Effector memory CD8-positive, alpha-beta T cell (primary cell): Measurements from ENCODE around the gene ACTL7B.
"Not testable (repeated sequence)": the region's sequence is repeated elsewhere in the genome, so short reads cannot be mapped to it uniquely, and the experiment has no call there.

Experiments used
- ATAC-seq: fragments of 150-1000 bp; cut with Tn5 transposase; replicated peaks from 2 replicates; pipeline ENCODE4 v1.10.0; 2021; ENCODE audit warnings: mild to moderate bottlenecking, moderate library complexity
- DNase-seq, 3 experiments: peaks; one replicate each; pipeline ENCODE4 v3.0.0; 2021
- H3K27ac Mint-ChIP-seq, 2 donors: one replicate each; pipeline ENCODE4 v1.8.0; 2022; ENCODE audit warnings: mild to moderate bottlenecking in 2 of 2, mixed read lengths in 2 of 2, moderate library complexity in 2 of 2
- H3K27me3 Mint-ChIP-seq, 2 donors: one replicate each; pipeline ENCODE4 v1.8.0; 2022; ENCODE audit warnings: mixed read lengths in 2 of 2
- H3K36me3 Mint-ChIP-seq: one replicate; pipeline ENCODE4 v1.8.0; 2022; ENCODE audit warnings: mild to moderate bottlenecking, moderate library complexity, mixed read lengths; ENCODE audit not compliant: insufficient read depth
- H3K4me1 Mint-ChIP-seq, 2 donors: one replicate each; pipeline ENCODE4 v1.8.0; 2022; ENCODE audit warnings: low read depth in 2 of 2, mixed read lengths in 2 of 2
- H3K4me3 Mint-ChIP-seq, 2 donors: one replicate each; pipeline ENCODE4 v1.8.0; 2022; ENCODE audit warnings: mild to moderate bottlenecking in 2 of 2, mixed read lengths in 2 of 2, moderate library complexity in 2 of 2
- H3K9me3 Mint-ChIP-seq, 2 donors: one replicate each; pipeline ENCODE4 v1.8.0; 2022; ENCODE audit warnings: mixed read lengths in 2 of 2

ACTL7B gene

GRCh38 chr9:108845947-108846346 lies 9.8 kb downstream of the ACTL7B start:
- no peak for DNase-seq
- peaks cover 0 to 10% of the 10 kb centered on the region in 2 donors for H3K27me3 Mint-ChIP-seq

GRCh38 chr9:108845507-108845906 lies 10.3 kb downstream of the ACTL7B start:
- no peak overlapping the region for H3K27ac Mint-ChIP-seq
- no peak for ATAC-seq
- no peaks in the 10 kb centered on the region for H3K9me3 Mint-ChIP-seq
- H3K27me3 Mint-ChIP-seq = peaks cover 0 to 9% of the 10 kb centered on the region in 2 donors
- no peak for DNase-seq
- no peak overlapping the region for H3K4me3 Mint-ChIP-seq
- peaks cover 1 to 4% of the 10 kb centered on the region in 2 donors for H3K4me1 Mint-ChIP-seq
- no peaks in the 10 kb centered on the region for H3K36me3 Mint-ChIP-seq

More at GRCh38 chr9:108845947-108846346, 9.8 kb downstream of the ACTL7B start:
- H3K9me3 Mint-ChIP-seq = no peaks in the 10 kb centered on the region
- no peaks in the 10 kb centered on the region for H3K36me3 Mint-ChIP-seq
- peaks cover 1 to 4% of the 10 kb centered on the region in 2 donors for H3K4me1 Mint-ChIP-seq
- H3K27ac Mint-ChIP-seq = no peak overlapping the region
- H3K4me3 Mint-ChIP-seq = no peak overlapping the region
- ATAC-seq = no peak

GRCh38 chr9:108844856-108845255 lies 10.9 kb downstream of the ACTL7B start:
- Mint-ChIP-seq H3K4me3 (no peak overlapping the region), H3K9me3 (no peaks in the 10 kb centered on the region), H3K27ac (no peak overlapping the region), H3K36me3 (no peaks in the 10 kb centered on the region), H3K27me3 (peaks cover 0 to 8% of the 10 kb centered on the region in 2 donors), H3K4me1 (peaks cover 1 to 4% of the 10 kb centered on the region in 2 donors)
- DNase-seq (no peak), ATAC-seq (no peak)

GRCh38 chr9:108844391-108844790 lies 11.4 kb downstream of the ACTL7B start:
- DNase-seq (no peak), ATAC-seq (no peak)
- Mint-ChIP-seq H3K4me3 (no peak overlapping the region), H3K4me1 (peaks cover 1 to 4% of the 10 kb centered on the region in 2 donors), H3K9me3 (no peaks in the 10 kb centered on the region), H3K36me3 (no peaks in the 10 kb centered on the region), H3K27ac (no peak overlapping the region), H3K27me3 (peaks cover 1 to 3% of the 10 kb centered on the region in 2 donors)

GRCh38 chr9:108842610-108843295 lies 13.0 kb downstream of the ACTL7B start:
- DNase-seq = no peak
- H3K4me3 Mint-ChIP-seq = peak overlapping the region; percentile 1 to 2

GRCh38 chr9:108839561-108839960 lies 16.2 kb downstream of the ACTL7B start:
- peaks cover 4 to 11% of the 10 kb centered on the region in 2 donors for H3K4me1 Mint-ChIP-seq
- ATAC-seq, H3K4me3 Mint-ChIP-seq, H3K36me3 Mint-ChIP-seq, H3K9me3 Mint-ChIP-seq, H3K27ac Mint-ChIP-seq, DNase-seq: not testable (repeated sequence)
- H3K27me3 Mint-ChIP-seq = peaks cover 7 to 19% of the 10 kb centered on the region in 2 donors

More at GRCh38 chr9:108842610-108843295, 13.0 kb downstream of the ACTL7B start:
- Mint-ChIP-seq H3K27ac (no peak overlapping the region), H3K36me3 (no peaks in the 10 kb centered on the region), H3K4me1 (peaks cover 1 to 4% of the 10 kb centered on the region in 2 donors), H3K9me3 (no peaks in the 10 kb centered on the region), H3K27me3 (peaks cover 7 to 8% of the 10 kb centered on the region in 2 donors)
- ATAC-seq = no peak

GRCh38 chr9:108838017-108838416 lies 17.8 kb downstream of the ACTL7B start:
- Mint-ChIP-seq H3K4me3 (no peak overlapping the region), H3K36me3 (no peaks in the 10 kb centered on the region)

GRCh38 chr9:108837530-108837929 lies 18.3 kb downstream of the ACTL7B start:
- peaks cover 0 to 9% of the 10 kb centered on the region in 2 donors for H3K4me1 Mint-ChIP-seq
- no peaks in the 10 kb centered on the region for H3K36me3 Mint-ChIP-seq
- no peaks in the 10 kb centered on the region for H3K9me3 Mint-ChIP-seq
- no peak for ATAC-seq
- DNase-seq = no peak
- no peak overlapping the region for H3K27ac Mint-ChIP-seq
- H3K27me3 Mint-ChIP-seq = peaks cover 7 to 19% of the 10 kb centered on the region in 2 donors
- H3K4me3 Mint-ChIP-seq = no peak overlapping the region

More at GRCh38 chr9:108838017-108838416, 17.8 kb downstream of the ACTL7B start:
- DNase-seq = no peak
- Mint-ChIP-seq H3K9me3 (no peaks in the 10 kb centered on the region), H3K27me3 (peaks cover 7 to 19% of the 10 kb centered on the region in 2 donors), H3K4me1 (peaks cover 3 to 11% of the 10 kb centered on the region in 2 donors), H3K27ac (no peak overlapping the region)
- ATAC-seq = no peak

GRCh38 chr9:108836781-108837180 lies 19.0 kb downstream of the ACTL7B start:
- Mint-ChIP-seq H3K4me1 (peaks cover 0 to 9% of the 10 kb centered on the region in 2 donors), H3K27me3 (peaks cover 7 to 19% of the 10 kb centered on the region in 2 donors), H3K27ac (no peak overlapping the region), H3K36me3 (no peaks in the 10 kb centered on the region), H3K9me3 (no peaks in the 10 kb centered on the region), H3K4me3 (no peak overlapping the region)
- ATAC-seq (no peak), DNase-seq (no peak)

GRCh38 chr9:108836319-108836718 lies 19.5 kb downstream of the ACTL7B start:
- H3K36me3 Mint-ChIP-seq = no peaks in the 10 kb centered on the region
- H3K9me3 Mint-ChIP-seq = no peaks in the 10 kb centered on the region
- no peak overlapping the region for H3K4me3 Mint-ChIP-seq
- ATAC-seq (no peak), DNase-seq (no peak)
- H3K27me3 Mint-ChIP-seq = peaks cover 7 to 19% of the 10 kb centered on the region in 2 donors
- peaks cover 0 to 9% of the 10 kb centered on the region in 2 donors for H3K4me1 Mint-ChIP-seq
- no peak overlapping the region for H3K27ac Mint-ChIP-seq

- Mint-ChIP-seq H3K4me1 (peaks cover 0 to 9% of the 10 kb centered on the region in 2 donors), H3K27me3 (peaks cover 9 to 23% of the 10 kb centered on the region in 2 donors), H3K4me3 (no peak overlapping the region), H3K27ac (no peak overlapping the region), H3K36me3 (no peaks in the 10 kb centered on the region), H3K9me3 (no peaks in the 10 kb centered on the region)
- ATAC-seq (no peak), DNase-seq (no peak)
Observed at GRCh38 chr9:108835831-108836230, 20.0 kb downstream of the ACTL7B start.

- Mint-ChIP-seq H3K4me1 (peaks cover 0 to 9% of the 10 kb centered on the region in 2 donors), H3K4me3 (no peak overlapping the region), H3K27me3 (peaks cover 13 to 26% of the 10 kb centered on the region in 2 donors), H3K36me3 (no peaks in the 10 kb centered on the region), H3K27ac (no peak overlapping the region), H3K9me3 (no peaks in the 10 kb centered on the region)
- DNase-seq (no peak), ATAC-seq (no peak)
Observed at GRCh38 chr9:108834959-108835665, 20.7 kb downstream of the ACTL7B start.

- peaks cover 13 to 18% of the 10 kb centered on the region in 2 donors for H3K27me3 Mint-ChIP-seq
- H3K9me3 Mint-ChIP-seq = no peaks in the 10 kb centered on the region
- DNase-seq = no peak
- ATAC-seq = no peak
- peaks cover 0 to 9% of the 10 kb centered on the region in 2 donors for H3K4me1 Mint-ChIP-seq
- H3K27ac Mint-ChIP-seq = no peak overlapping the region
- H3K36me3 Mint-ChIP-seq = no peaks in the 10 kb centered on the region
- H3K4me3 Mint-ChIP-seq = no peak overlapping the region
Observed at GRCh38 chr9:108832179-108832500, 23.6 kb downstream of the ACTL7B start.
